ENCODE results near the gene TSPAN14.

The TSPAN14 gene

DNA sequence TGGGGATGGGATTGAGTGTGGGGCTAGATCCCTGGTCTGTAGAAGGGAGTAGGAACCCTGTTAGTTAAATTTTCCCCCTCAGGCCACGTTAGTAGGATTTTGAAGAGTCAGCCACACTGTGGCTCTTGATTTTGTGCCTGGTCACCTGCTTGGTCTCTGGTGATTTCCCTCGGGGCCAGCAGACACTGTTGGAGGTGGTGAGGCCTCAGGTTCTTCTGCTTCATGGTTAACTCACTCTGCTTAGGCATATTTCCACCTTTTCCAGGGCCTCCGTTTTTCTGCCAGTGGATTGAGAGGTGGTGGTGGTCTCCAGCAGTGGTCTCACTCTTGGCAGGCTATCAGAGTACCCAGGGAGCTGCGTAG lies 4.1 kb downstream of the TSPAN14 start:
- Histone ChIP-seq H3K4me2 (ENCODE audit: low read depth, low read length, poor library complexity, severe bottlenecking) (no peak overlapping the region), H3K9me3 (ENCODE audit: insufficient read depth, low read length) (no peaks in the 10 kb centered on the region), H3K36me3 (ENCODE audit: low read length) (no peaks in the 10 kb centered on the region), H3K9me2 (replicated peaks; ENCODE audit: insufficient read depth, low read length) (no peaks in the 10 kb centered on the region), H2AFZ (ENCODE audit: low read depth, low read length, severe bottlenecking) (no peak overlapping the region), H3K4me3 (ENCODE audit: insufficient read depth, low read length, poor library complexity, severe bottlenecking) (no peak overlapping the region), H3K27ac (ENCODE audit: low read depth, low read length) (no peak overlapping the region), H3K9ac (ENCODE audit: low read length) (no peak overlapping the region), H3K79me2 (ENCODE audit: insufficient read depth, low read length) (no peaks in the 10 kb centered on the region), H3F3A (ENCODE audit: insufficient read depth) (peaks cover 5% of the 10 kb centered on the region), H4K20me1 (ENCODE audit: low read depth, low read length) (no peaks in the 10 kb centered on the region; the same call in 1 of the 2 replicates), H3K27me3 (ENCODE audit: low read length) (no peaks in the 10 kb centered on the region)
- TF ChIP-seq, protein P1, sequence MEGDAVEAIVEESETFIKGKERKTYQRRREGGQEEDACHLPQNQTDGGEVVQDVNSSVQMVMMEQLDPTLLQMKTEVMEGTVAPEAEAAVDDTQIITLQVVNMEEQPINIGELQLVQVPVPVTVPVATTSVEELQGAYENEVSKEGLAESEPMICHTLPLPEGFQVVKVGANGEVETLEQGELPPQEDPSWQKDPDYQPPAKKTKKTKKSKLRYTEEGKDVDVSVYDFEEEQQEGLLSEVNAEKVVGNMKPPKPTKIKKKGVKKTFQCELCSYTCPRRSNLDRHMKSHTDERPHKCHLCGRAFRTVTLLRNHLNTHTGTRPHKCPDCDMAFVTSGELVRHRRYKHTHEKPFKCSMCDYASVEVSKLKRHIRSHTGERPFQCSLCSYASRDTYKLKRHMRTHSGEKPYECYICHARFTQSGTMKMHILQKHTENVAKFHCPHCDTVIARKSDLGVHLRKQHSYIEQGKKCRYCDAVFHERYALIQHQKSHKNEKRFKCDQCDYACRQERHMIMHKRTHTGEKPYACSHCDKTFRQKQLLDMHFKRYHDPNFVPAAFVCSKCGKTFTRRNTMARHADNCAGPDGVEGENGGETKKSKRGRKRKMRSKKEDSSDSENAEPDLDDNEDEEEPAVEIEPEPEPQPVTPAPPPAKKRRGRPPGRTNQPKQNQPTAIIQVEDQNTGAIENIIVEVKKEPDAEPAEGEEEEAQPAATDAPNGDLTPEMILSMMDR (IDR thresholded peaks at IDR 0.05; ENCODE audit: insufficient read depth, low read length, poor library complexity, severe bottlenecking): no peak
- no peak for TF ChIP-seq EZH2phosphoT487 (conservative IDR thresholded peaks at IDR 0.05; ENCODE audit: low read length)

DNA sequence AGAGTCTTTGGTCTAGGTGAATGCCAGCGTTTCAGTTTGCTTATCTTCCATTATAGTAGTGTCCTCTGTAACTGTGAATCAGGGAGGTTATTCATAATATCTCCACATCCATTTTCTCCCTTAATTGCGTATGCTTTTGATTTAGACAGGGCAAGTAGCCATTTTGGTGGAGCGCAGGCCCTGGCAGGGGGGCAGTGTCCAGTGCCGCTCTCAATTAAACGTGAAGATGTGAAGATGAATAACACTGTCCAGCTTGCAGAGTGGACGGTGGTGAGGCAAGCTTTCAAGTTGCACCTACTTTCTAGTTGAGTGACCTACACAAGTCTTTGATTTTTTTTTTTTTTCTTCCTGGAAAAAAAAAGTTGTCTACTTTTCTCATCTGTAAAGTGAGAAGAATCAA lies 4.5 kb downstream of the TSPAN14 start:
- Histone ChIP-seq H3K9ac (ENCODE audit: low read length) (no peak overlapping the region), H3K4me3 (ENCODE audit: insufficient read depth, low read length, poor library complexity, severe bottlenecking) (no peak overlapping the region), H3F3A (ENCODE audit: insufficient read depth) (peaks cover under 1% of the 10 kb centered on the region)

DNA sequence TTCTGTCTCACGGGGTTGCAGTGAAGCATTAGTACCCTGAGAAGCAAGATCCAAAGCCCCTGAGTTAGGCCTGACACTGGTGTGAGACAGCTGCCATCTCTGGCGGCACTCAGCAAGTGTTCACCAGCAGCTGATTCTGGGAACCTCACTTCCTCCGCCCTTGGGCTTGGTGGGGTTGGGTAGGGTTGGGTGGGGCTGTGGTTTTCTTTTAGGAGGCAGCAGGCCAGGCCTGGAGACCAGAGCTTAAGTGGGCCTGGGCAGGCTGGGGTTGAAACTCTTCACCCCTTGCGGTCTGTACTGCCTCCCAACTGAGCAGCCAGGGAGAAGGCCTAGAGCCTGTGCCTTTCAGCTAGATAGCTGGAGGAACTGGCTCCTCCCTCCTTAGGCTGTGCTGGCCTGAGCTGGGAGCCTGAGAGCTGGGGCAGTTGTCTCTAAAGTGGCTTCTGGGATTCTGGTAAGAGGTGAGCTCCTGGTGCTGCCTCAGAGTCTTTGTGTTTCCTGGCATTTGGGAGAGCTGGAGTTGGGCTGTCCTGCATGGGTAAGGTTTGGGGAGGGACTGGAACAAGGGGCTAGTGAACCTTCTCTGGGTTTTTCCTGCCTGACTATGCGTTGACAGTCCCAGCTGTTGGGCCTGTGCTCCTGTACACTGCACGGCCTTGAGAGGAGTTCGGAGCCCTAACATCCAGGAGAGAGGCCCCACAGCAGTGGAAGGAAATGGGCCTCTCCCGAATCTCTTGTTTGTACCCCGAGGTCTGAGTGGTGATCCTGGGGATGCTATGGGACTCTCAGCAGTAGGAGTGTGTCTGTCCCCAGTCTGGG lies 5.1 kb downstream of the TSPAN14 start:
- Histone ChIP-seq H3K79me2 (ENCODE audit: insufficient read depth, low read length) (no peaks in the 10 kb centered on the region), H3K4me2 (ENCODE audit: low read depth, low read length, poor library complexity, severe bottlenecking) (no peak overlapping the region), H3K9me3 (ENCODE audit: insufficient read depth, low read length) (no peaks in the 10 kb centered on the region), H3K36me3 (ENCODE audit: low read length) (no peaks in the 10 kb centered on the region), H3K9me2 (replicated peaks; ENCODE audit: insufficient read depth, low read length) (no peaks in the 10 kb centered on the region), H4K20me1 (ENCODE audit: low read depth, low read length) (no peaks in the 10 kb centered on the region; the same call in 1 of the 2 replicates), H3K27ac (ENCODE audit: low read depth, low read length) (no peak overlapping the region), H3K4me3 (ENCODE audit: insufficient read depth, low read length, poor library complexity, severe bottlenecking) (no peak overlapping the region), H3K9ac (ENCODE audit: low read length) (no peak overlapping the region), H2AFZ (ENCODE audit: low read depth, low read length, severe bottlenecking) (no peak overlapping the region), H3F3A (ENCODE audit: insufficient read depth) (no peaks in the 10 kb centered on the region), H3K27me3 (ENCODE audit: low read length) (no peaks in the 10 kb centered on the region)
- TF ChIP-seq, protein P1 (IDR thresholded peaks at IDR 0.05; ENCODE audit: insufficient read depth, low read length, poor library complexity, severe bottlenecking): no peak
- no peak for TF ChIP-seq EZH2phosphoT487 (conservative IDR thresholded peaks at IDR 0.05; ENCODE audit: low read length)

More for the DNA sequence above, 4.5 kb downstream of the TSPAN14 start:
- Histone ChIP-seq H3K27me3 (ENCODE audit: low read length) (no peaks in the 10 kb centered on the region), H3K4me2 (ENCODE audit: low read depth, low read length, poor library complexity, severe bottlenecking) (no peak overlapping the region), H3K79me2 (ENCODE audit: insufficient read depth, low read length) (no peaks in the 10 kb centered on the region), H3K9me3 (ENCODE audit: insufficient read depth, low read length) (no peaks in the 10 kb centered on the region), H3K9me2 (replicated peaks; ENCODE audit: insufficient read depth, low read length) (no peaks in the 10 kb centered on the region), H3K36me3 (ENCODE audit: low read length) (no peaks in the 10 kb centered on the region), H4K20me1 (ENCODE audit: low read depth, low read length) (no peaks in the 10 kb centered on the region; the same call in 1 of the 2 replicates), H3K27ac (ENCODE audit: low read depth, low read length) (no peak overlapping the region), H2AFZ (ENCODE audit: low read depth, low read length, severe bottlenecking) (no peak overlapping the region)
- TF ChIP-seq, protein P1 (IDR thresholded peaks at IDR 0.05; ENCODE audit: insufficient read depth, low read length, poor library complexity, severe bottlenecking): no peak
- no peak for TF ChIP-seq EZH2phosphoT487 (conservative IDR thresholded peaks at IDR 0.05; ENCODE audit: low read length)
